DOHH2 (cell line): ENCODE measurements around the gene IL17REL.

Experiments used
- H3F3A ChIP-seq: fragments of 200-600 bp; sonication (generic), shearing (Covaris generic); 2 replicates; pipeline ENCODE4 v1.6.0; 2016; ENCODE audit warnings: antibody characterized with exemption, mild to moderate bottlenecking; ENCODE audit not compliant: control insufficient read depth, insufficient read depth
- H3K27ac ChIP-seq: fragments of 200-600 bp; sonication (generic); 2 replicates; pipeline ENCODE4 v1.5.1; 2014; ENCODE audit warnings: low read depth, mild to moderate bottlenecking, low read length, moderate library complexity
- H3K27me3 ChIP-seq: fragments of 200-600 bp; sonication (generic); 2 replicates; pipeline ENCODE4 v1.6.1; 2014; ENCODE audit warnings: mild to moderate bottlenecking, low read length, mixed read lengths; ENCODE audit not compliant: control insufficient read depth
- H3K36me3 ChIP-seq: fragments of 200-600 bp; sonication (generic); 2 replicates; pipeline ENCODE4 v1.6.1; 2014; ENCODE audit warnings: mild to moderate bottlenecking, low read length, moderate library complexity, mixed read lengths; ENCODE audit not compliant: control insufficient read depth
- H3K4me1 ChIP-seq: fragments of 200-600 bp; sonication (generic); 2 replicates; pipeline ENCODE4 v1.6.1; 2014; ENCODE audit warnings: mild to moderate bottlenecking, low read length, mixed read lengths; ENCODE audit not compliant: control insufficient read depth
- H3K4me2 ChIP-seq: fragments of 200-600 bp; sonication (generic); 2 replicates; pipeline ENCODE4 v1.6.0; 2014; ENCODE audit warnings: mild to moderate bottlenecking, low read length, moderate library complexity
- H3K4me3 ChIP-seq: fragments of 200-600 bp; sonication (generic); 2 replicates; pipeline ENCODE4 v1.5.1; 2014; ENCODE audit warnings: mild to moderate bottlenecking, low read length, mixed read lengths
- H3K79me2 ChIP-seq: fragments of 200-600 bp; sonication (generic); 2 replicates; pipeline ENCODE4 v1.6.1; 2014; ENCODE audit warnings: mild to moderate bottlenecking, low read length, mixed read lengths; ENCODE audit not compliant: control insufficient read depth
- H3K9me2 ChIP-seq: fragments of 200-600 bp; sonication (generic); replicated peaks from 2 replicates; pipeline ENCODE4 v1.6.1; 2014; ENCODE audit warnings: mild to moderate bottlenecking, low read length, mixed read lengths; ENCODE audit not compliant: control insufficient read depth
- H3K9me3 ChIP-seq: fragments of 200-600 bp; sonication (generic); 2 replicates; pipeline ENCODE4 v1.6.1; 2014; ENCODE audit warnings: antibody characterized with exemption, low read length, mixed read lengths; ENCODE audit not compliant: control insufficient read depth, insufficient read depth
- H4K20me1 ChIP-seq: fragments of 200-600 bp; sonication (generic); 2 replicates; pipeline ENCODE4 v1.6.0; 2014; ENCODE audit warnings: low read depth, mild to moderate bottlenecking, antibody characterized with exemption, low read length, moderate library complexity; ENCODE audit not compliant: control insufficient read depth, insufficient read depth
- CTCF ChIP-seq: fragments of 200-600 bp; sonication (generic); IDR thresholded peaks from one replicate; pipeline ENCODE4 v1.5.1; 2014; ENCODE audit warnings: antibody characterized with exemption, mild to moderate bottlenecking, low read depth, low read length; ENCODE audit not compliant: poor library complexity, severe bottlenecking
- EZH2phosphoT487 ChIP-seq: fragments of 200-600 bp; sonication (generic); IDR thresholded peaks from 2 replicates; pipeline ENCODE4 v1.6.1; 2017; ENCODE audit warnings: borderline replicate concordance, mild to moderate bottlenecking, antibody characterized with exemption, low read length, moderate library complexity, mixed read lengths

The IL17REL gene

GRCh38 chr22:50019316-50019715 is 6.8 kb upstream of the IL17REL start:
- Histone ChIP-seq H3K36me3 (no peaks in the 10 kb centered on the region), H3K79me2 (no peaks in the 10 kb centered on the region), H3F3A (peaks cover 6% of the 10 kb centered on the region), H3K4me3 (no peak overlapping the region), H4K20me1 (no peaks in the 10 kb centered on the region), H3K4me2 (no peak overlapping the region), H3K9me2 (no peaks in the 10 kb centered on the region), H3K27me3 (peaks cover 37% of the 10 kb centered on the region), H3K4me1 (peaks cover 7% of the 10 kb centered on the region), H3K27ac (no peak overlapping the region), H3K9me3 (peaks cover 6% of the 10 kb centered on the region; the same call in 1 of the 2 replicates)
- no peak for TF ChIP-seq CTCF
- no peak for TF ChIP-seq EZH2phosphoT487

GRCh38 chr22:50018608-50019285 is 6.2 kb upstream of the IL17REL start:
- H3K4me3 ChIP-seq = no peak overlapping the region
- H3K27ac ChIP-seq = no peak overlapping the region
- H4K20me1 ChIP-seq = no peaks in the 10 kb centered on the region
- peaks cover 6% of the 10 kb centered on the region; the same call in 1 of the 2 replicates for H3K9me3 ChIP-seq
- H3K79me2 ChIP-seq = no peaks in the 10 kb centered on the region
- H3K9me2 ChIP-seq = no peaks in the 10 kb centered on the region
- H3K27me3 ChIP-seq = peaks cover 41% of the 10 kb centered on the region
- no peaks in the 10 kb centered on the region for H3K36me3 ChIP-seq
- H3K4me2 ChIP-seq = no peak overlapping the region
- H3F3A ChIP-seq = peaks cover 6% of the 10 kb centered on the region
- TF ChIP-seq CTCF = no peak
- TF ChIP-seq EZH2phosphoT487 = no peak
- peaks cover 7% of the 10 kb centered on the region for H3K4me1 ChIP-seq

GRCh38 chr22:50017701-50018224 is 5.2 kb upstream of the IL17REL start:
- H3K4me3 ChIP-seq = no peak overlapping the region
- H3F3A ChIP-seq = peaks cover 6% of the 10 kb centered on the region
- TF ChIP-seq CTCF (no peak), EZH2phosphoT487 (no peak)
- H3K9me2 ChIP-seq = no peaks in the 10 kb centered on the region
- peaks cover 47% of the 10 kb centered on the region for H3K27me3 ChIP-seq
- no peak overlapping the region for H3K4me2 ChIP-seq
- H3K36me3 ChIP-seq = no peaks in the 10 kb centered on the region
- no peaks in the 10 kb centered on the region for H4K20me1 ChIP-seq
- H3K9me3 ChIP-seq = peaks cover 6% of the 10 kb centered on the region; the same call in 1 of the 2 replicates
- H3K79me2 ChIP-seq = no peaks in the 10 kb centered on the region
- H3K4me1 ChIP-seq = peaks cover 7% of the 10 kb centered on the region
- no peak overlapping the region for H3K27ac ChIP-seq
